HAP-1 (cell line): ENCODE data around the gene KSR1.
"Not testable (repeated sequence)": the region's sequence is repeated elsewhere in the genome, so short reads cannot be mapped to it uniquely, and the experiment has no call there.

Source experiments
- DNase-seq, 2 experiments: peaks; one replicate each; pipeline ENCODE4 v3.0.0-alpha.2; 2016 to 2020; ENCODE audit warnings: low spot score in 2 of 2
- H3K27me3 ChIP-seq: fragments of 250-450 bp; sonication (Bioruptor Pico); 2 replicates; pipeline ENCODE4 v1.5.1; 2020; ENCODE audit warnings: low read depth, mild to moderate bottlenecking, moderate library complexity
- H3K36me3 ChIP-seq: fragments of 250-450 bp; sonication (Bioruptor Pico); replicated peaks from 2 replicates; pipeline ENCODE4 v1.5.1; 2020; ENCODE audit warnings: mild to moderate bottlenecking
- H3K4me1 ChIP-seq: fragments of 250-450 bp; sonication (Bioruptor Pico); 2 replicates; pipeline ENCODE4 v1.5.1; 2020; ENCODE audit warnings: mild to moderate bottlenecking
- H3K4me3 ChIP-seq: fragments of 250-450 bp; sonication (Bioruptor Pico); 2 replicates; pipeline ENCODE4 v1.5.1; 2020; ENCODE audit warnings: mild to moderate bottlenecking, moderate library complexity
- H3K9me3 ChIP-seq: fragments of 250-450 bp; sonication (Bioruptor Pico); 2 replicates; pipeline ENCODE4 v1.5.1; 2020; ENCODE audit warnings: mild to moderate bottlenecking, moderate library complexity
- in situ Hi-C: fragments of 300-500 bp; cut with MboI; formaldehyde crosslinking; loops from 3 replicates; pipeline ENCODE4 v1.14.3; 2020; ENCODE audit warnings: low sequenced_read_pairs, inconsistent platforms, mixed read lengths

Gene KSR1

GRCh38 chr17:27666270-27666669 is 210.0 kb downstream of the KSR1 start:
- H3K4me1 ChIP-seq, DNase-seq, in situ Hi-C loops, H3K36me3 ChIP-seq, H3K9me3 ChIP-seq, H3K27me3 ChIP-seq, H3K4me3 ChIP-seq: not testable (repeated sequence)

GRCh38 chr17:27666831-27667560 is 210.7 kb downstream of the KSR1 start:
- Histone ChIP-seq H3K36me3 (no peaks in the 10 kb centered on the region), H3K9me3 (no peaks in the 10 kb centered on the region), H3K27me3 (no peaks in the 10 kb centered on the region), H3K4me1 (no peaks in the 10 kb centered on the region), H3K4me3 (no peak overlapping the region)
- in situ Hi-C loops = no loop called here
- DNase-seq = no peak

- DNase-seq = no peak
- H3K4me1 ChIP-seq = no peaks in the 10 kb centered on the region
- H3K27me3 ChIP-seq = no peaks in the 10 kb centered on the region
- in situ Hi-C loops = no loop called here
- H3K36me3 ChIP-seq = no peaks in the 10 kb centered on the region
- H3K4me3 ChIP-seq = no peak overlapping the region
- no peaks in the 10 kb centered on the region for H3K9me3 ChIP-seq
Measured at GRCh38 chr17:27667656-27668487, 211.6 kb downstream of the KSR1 start.

- in situ Hi-C loops = no loop called here
- H3K4me1 ChIP-seq = no peaks in the 10 kb centered on the region
- H3K4me3 ChIP-seq = no peak overlapping the region
- DNase-seq = no peak
- H3K36me3 ChIP-seq = no peaks in the 10 kb centered on the region
- H3K27me3 ChIP-seq = no peaks in the 10 kb centered on the region
- no peaks in the 10 kb centered on the region for H3K9me3 ChIP-seq
Measured at GRCh38 chr17:27668488-27668823, 212.2 kb downstream of the KSR1 start.

- DNase-seq = no peak
- in situ Hi-C loops = no loop called here
- Histone ChIP-seq H3K4me1 (no peaks in the 10 kb centered on the region), H3K36me3 (no peaks in the 10 kb centered on the region), H3K4me3 (no peak overlapping the region), H3K27me3 (no peaks in the 10 kb centered on the region), H3K9me3 (no peaks in the 10 kb centered on the region)
Measured at GRCh38 chr17:27669136-27669535, 212.9 kb downstream of the KSR1 start.

- Histone ChIP-seq H3K9me3 (no peaks in the 10 kb centered on the region), H3K27me3 (no peaks in the 10 kb centered on the region), H3K36me3 (no peaks in the 10 kb centered on the region), H3K4me1 (no peaks in the 10 kb centered on the region), H3K4me3 (no peak overlapping the region)
- no peak for DNase-seq
- in situ Hi-C loops = no loop called here
Measured at GRCh38 chr17:27669850-27670249, 213.6 kb downstream of the KSR1 start.

- Histone ChIP-seq H3K9me3 (no peaks in the 10 kb centered on the region), H3K4me3 (no peak overlapping the region), H3K27me3 (no peaks in the 10 kb centered on the region), H3K4me1 (no peaks in the 10 kb centered on the region), H3K36me3 (no peaks in the 10 kb centered on the region)
- in situ Hi-C loops = no loop called here
- DNase-seq = no peak
Measured at GRCh38 chr17:27670791-27671590, 214.7 kb downstream of the KSR1 start.

GRCh38 chr17:27671591-27671910 is 215.3 kb downstream of the KSR1 start:
- no peaks in the 10 kb centered on the region for H3K27me3 ChIP-seq
- no peaks in the 10 kb centered on the region for H3K4me1 ChIP-seq
- no peak overlapping the region for H3K4me3 ChIP-seq
- no peaks in the 10 kb centered on the region for H3K36me3 ChIP-seq
- DNase-seq = no peak
- H3K9me3 ChIP-seq = no peaks in the 10 kb centered on the region
- in situ Hi-C loops = no loop called here

- H3K9me3 ChIP-seq, H3K36me3 ChIP-seq, in situ Hi-C loops, H3K27me3 ChIP-seq, H3K4me3 ChIP-seq, DNase-seq, H3K4me1 ChIP-seq: not testable (repeated sequence)
Measured at GRCh38 chr17:27671977-27672480, 215.8 kb downstream of the KSR1 start.

- H3K27me3 ChIP-seq = no peaks in the 10 kb centered on the region
- no peak overlapping the region for H3K4me3 ChIP-seq
- DNase-seq = no peak
- H3K9me3 ChIP-seq = no peaks in the 10 kb centered on the region
- in situ Hi-C loops = no loop called here
- no peaks in the 10 kb centered on the region for H3K36me3 ChIP-seq
- H3K4me1 ChIP-seq = no peaks in the 10 kb centered on the region
Measured at GRCh38 chr17:27674335-27674734, 218.1 kb downstream of the KSR1 start.
